GM18517 (cell line): ENCODE results near the gene CARD8.

Experiments used
- ATAC-seq: cut with Tn5 transposase; IDR thresholded peaks from one replicate; pipeline ENCODE4 v1.9.1; 2021; ENCODE audit warnings: mild to moderate bottlenecking, moderate library complexity; ENCODE audit not compliant: unreplicated experiment

The CARD8 gene

DNA sequence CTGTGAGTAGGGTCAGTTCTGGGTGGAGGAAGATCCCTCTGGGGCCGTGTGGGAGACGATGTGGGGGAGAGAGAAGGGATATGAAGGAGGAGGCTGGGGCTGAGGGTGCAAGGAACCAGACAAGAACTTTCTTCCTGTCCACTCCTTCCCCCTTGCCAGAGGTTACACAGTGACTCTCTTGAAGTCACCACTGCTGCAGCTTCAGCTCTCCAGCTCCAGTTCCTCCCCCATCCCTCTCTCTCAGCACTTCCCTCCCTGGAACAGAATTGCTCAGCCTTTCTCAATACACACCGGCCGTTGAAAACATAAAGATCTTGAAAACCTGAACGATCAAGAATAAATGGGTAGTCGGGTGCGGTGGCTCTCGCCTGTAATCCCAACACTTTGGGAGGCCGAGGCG is 80.1 kb downstream of the CARD8 start:
- ATAC-seq = no peak

DNA sequence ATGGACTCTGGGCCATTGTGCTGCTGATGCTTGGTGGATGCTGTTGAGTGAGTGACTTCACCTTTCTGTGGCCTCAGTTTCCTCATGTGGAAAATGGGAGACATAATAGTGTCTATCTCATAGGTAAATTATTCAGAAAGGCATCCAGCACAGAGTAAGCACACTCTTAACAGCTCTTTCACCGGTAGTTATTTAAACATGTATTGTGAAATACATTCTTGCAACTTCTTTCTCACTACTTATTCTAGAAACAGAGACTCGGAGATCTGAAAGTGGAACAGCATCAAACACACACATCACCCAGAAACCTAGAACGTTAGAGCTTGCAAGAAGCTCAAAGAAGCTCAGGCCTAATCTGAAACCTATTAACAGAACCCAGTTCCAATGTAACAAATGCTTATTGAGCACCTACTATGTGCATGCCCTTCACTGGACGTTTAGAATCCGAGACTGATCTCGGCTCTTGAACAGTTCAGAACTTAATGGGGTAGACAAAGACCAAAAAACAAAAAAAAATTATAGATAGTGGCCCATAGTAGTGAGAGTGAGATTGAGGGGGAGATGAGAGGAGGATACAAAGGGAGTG is 81.2 kb downstream of the CARD8 start:
- no peak for ATAC-seq

DNA sequence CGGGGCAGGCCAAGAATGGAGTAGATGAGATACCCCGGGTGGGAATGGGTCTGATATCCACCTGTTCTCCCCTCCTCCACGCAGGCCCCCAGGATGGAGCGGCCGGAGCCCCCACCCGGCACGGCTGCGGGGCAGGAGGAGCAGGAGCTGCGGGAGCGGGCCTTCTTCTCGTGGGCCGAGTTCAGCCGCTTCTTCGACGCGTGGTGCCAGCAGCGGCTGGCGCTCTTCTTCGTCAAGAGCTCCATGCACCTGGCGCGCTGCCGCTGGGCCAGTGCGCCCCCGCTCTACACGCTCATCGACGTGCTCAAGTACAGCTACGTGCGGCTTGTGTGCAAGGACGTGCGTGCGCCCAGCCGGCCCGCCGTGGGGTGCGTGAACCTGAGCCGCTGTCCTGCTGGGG is 84.0 kb downstream of the CARD8 start:
- ATAC-seq = no peak

DNA sequence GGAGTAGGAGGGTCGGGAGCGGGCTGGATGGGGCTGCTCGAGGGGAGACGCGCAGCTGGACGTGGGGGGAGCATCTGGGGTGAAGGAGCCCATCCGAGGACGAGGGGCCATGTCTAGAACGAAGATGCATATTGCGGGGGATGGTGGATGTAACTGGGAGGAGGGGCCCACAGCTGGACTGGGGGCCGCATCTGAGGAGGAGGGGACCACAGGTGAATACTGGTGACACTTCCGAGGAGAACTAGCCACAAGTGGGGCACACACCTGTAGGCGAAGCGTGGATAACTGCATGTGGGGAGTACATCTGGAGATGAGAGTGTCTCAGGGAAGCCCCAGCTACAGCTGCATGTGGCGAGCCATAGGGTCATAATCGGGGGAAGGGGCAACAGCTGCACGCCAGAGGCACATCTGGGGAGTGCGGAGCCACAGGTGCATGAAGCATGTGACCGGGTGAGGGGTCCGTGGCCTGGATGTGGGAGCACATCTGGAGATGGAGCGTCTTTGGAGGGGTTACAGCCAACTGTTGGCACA is 84.8 kb downstream of the CARD8 start:
- no peak for ATAC-seq

DNA sequence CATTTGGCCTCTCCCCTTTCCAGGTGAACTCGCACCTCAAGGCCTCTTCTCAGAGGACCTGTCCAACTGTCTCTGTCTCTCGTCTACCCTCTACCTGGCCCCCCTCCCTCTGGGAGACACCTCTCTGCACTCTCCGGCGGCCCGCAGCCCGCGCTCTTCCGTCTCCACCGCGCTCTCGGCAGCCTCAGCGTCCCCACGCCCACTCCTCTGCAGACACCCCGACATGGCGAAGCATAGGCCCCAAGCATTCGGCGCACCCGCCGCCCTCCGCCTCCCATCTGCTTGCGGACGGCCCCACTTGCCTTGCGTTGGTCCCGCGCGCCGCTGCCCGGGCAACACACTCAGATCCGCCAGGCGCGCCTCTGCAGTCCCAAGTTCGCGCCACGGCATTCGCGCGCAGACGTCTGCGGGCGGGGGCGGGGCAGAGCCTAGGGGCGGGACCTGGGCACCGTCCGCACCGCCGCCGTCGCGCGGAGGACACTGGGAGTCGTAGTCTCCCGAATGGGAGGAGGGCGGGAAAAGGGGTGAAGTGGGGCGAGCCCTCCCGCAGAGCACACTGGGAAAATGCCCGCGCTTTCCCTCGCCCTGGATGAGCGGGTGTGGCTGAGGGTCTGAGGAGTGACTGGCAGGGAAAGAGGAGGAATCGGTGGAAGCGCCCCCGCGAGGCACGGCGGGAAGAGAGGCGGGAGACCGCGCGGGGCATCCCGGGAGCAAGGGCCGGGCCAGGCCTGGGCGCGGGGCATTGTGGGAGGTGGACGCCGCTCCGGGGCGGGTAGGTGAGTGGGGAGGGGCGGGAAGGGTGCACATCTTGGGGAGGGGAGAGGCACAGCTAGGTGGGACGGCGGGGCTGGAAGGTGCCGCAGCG is 85.5 kb downstream of the CARD8 start, which contains the start of the genes LIG1 and ZSWIM9:
Gene LIG1 (minus strand): TSS at position 406 of the 865 bp plus-strand sequence. CDS start 4,778 bp downstream, outside the sequence.
Gene ZSWIM9 (plus strand): TSS at position 742 of the 865 bp plus-strand sequence. CDS start 1,123 bp downstream, outside the sequence.
- peak; percentile 64 for ATAC-seq

DNA sequence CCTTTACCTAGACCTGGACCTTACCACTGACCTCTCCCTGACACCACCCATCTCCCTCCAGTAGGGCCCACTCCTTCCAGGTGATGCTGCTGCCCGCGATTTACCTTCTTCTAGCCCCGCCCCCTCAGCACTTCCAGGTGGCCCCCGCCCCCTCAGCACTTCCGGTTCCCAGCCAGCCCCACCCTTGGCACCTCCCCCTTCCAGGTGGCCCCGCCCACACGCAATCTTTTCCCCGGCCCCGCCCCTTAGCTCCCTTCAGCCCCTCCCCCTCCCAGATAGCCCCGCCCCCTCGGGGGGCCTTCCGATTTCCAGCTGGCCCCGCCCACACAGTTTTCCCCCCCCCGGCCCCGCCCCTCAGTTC is 86.2 kb downstream of the CARD8 start:
- ATAC-seq = no peak

DNA sequence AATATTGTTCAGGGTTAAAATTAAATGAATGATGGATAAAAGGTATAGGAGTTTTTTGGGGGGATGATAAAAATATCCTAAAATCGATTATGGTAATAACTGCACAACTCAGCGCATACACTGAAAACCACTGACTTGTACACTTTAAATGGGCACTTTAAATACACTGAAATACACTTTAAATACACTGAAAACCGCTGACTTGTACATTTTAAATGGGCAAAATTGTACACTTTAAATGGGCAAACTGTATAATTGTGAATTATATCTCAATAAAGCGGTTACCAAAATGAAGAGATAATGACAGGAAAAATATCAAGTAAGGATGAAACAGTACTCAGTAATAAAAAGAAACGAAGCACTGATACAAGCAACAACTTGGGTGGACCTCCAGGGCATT is 87.0 kb downstream of the CARD8 start:
- no peak for ATAC-seq

DNA sequence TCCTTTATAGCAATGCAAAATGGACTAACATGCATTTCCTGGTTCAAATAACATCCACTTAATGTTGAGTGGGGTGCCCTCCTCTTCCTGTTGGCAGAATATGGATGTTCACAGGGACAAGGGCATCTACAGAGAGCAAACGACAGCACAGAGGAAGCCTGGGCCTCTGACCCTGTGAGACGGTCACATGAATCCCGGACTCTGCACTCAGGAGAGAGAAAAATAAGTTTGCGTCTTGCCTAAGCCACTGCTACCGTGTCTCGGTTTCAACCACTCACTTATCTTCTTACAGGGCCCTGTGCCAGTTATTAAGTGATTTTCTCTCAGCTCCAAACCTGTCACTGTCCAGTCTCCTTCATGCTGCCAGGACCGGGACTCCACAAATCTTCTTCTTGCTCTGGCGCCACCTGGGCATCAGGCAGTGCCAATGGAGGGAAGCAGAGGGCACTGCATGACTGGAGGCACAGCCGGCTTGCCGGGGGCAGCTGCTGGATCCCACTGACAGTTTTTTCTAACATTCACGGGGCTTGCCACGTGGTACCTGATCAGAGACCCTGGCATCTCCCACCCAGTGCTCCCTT is 97.4 kb downstream of the CARD8 start:
- ATAC-seq = no peak
